22Rv1 (cell line): ENCODE measurements around the gene MYO9B.
"Not testable (repeated sequence)": the region's sequence is repeated elsewhere in the genome, so short reads cannot be mapped to it uniquely, and the experiment has no call there.

Experiments used
- H3K27ac ChIP-seq: fragments of 450-650 bp; 2 replicates; pipeline ENCODE4 v1.5.1; 2017
- ZFX ChIP-seq: fragments of 450-650 bp; IDR thresholded peaks from 2 replicates; pipeline ENCODE4 v1.6.1; 2017; ENCODE audit warnings: antibody characterized with exemption, borderline replicate concordance
- TF ChIP-seq, protein P1 (sequence below): fragments of 450-650 bp; IDR thresholded peaks from 2 replicates; pipeline ENCODE4 v1.5.1; 2017; ENCODE audit warnings: mild to moderate bottlenecking

The MYO9B gene

GRCh38 chr19:17103177-17103576, 27.6 kb downstream of the MYO9B start:
- no peak overlapping the region for H3K27ac ChIP-seq
- no peak for TF ChIP-seq ZFX
- TF ChIP-seq, protein P1, sequence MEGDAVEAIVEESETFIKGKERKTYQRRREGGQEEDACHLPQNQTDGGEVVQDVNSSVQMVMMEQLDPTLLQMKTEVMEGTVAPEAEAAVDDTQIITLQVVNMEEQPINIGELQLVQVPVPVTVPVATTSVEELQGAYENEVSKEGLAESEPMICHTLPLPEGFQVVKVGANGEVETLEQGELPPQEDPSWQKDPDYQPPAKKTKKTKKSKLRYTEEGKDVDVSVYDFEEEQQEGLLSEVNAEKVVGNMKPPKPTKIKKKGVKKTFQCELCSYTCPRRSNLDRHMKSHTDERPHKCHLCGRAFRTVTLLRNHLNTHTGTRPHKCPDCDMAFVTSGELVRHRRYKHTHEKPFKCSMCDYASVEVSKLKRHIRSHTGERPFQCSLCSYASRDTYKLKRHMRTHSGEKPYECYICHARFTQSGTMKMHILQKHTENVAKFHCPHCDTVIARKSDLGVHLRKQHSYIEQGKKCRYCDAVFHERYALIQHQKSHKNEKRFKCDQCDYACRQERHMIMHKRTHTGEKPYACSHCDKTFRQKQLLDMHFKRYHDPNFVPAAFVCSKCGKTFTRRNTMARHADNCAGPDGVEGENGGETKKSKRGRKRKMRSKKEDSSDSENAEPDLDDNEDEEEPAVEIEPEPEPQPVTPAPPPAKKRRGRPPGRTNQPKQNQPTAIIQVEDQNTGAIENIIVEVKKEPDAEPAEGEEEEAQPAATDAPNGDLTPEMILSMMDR, result peak; percentile 66

DNA sequence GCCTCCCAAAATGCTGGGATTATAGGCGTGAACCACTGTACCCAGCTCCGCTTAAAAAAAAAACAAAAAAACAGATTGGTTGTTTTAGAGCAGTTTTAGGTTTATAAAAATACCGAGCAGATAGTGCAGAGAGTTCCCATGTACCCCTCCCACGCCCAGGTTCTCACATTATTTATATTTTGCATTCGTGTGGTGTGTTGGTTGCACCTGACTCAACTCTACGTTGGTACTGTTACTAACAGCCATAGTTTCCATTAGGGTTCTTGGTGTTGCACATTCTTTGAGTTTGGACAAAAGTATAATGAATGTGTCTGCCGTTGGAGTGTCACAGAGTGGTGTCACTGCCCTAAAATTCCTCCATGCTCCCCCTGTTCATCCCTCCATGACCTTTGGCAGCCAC, 29.1 kb downstream of the MYO9B start:
- H3K27ac ChIP-seq, result no peak overlapping the region
- no peak for TF ChIP-seq ZFX

- no peak overlapping the region for H3K27ac ChIP-seq
- no peak for TF ChIP-seq ZFX
- TF ChIP-seq, protein P1, result no peak
Observed at GRCh38 chr19:17105556-17105955, 30.0 kb downstream of the MYO9B start.

- not testable (repeated sequence) for H3K27ac ChIP-seq
Observed at GRCh38 chr19:17106964-17107363, 31.4 kb downstream of the MYO9B start.

- TF ChIP-seq, protein P1, result no peak
- no peak for TF ChIP-seq ZFX
- H3K27ac ChIP-seq, result no peak overlapping the region
Observed at GRCh38 chr19:17107546-17108452, 32.2 kb downstream of the MYO9B start.

DNA sequence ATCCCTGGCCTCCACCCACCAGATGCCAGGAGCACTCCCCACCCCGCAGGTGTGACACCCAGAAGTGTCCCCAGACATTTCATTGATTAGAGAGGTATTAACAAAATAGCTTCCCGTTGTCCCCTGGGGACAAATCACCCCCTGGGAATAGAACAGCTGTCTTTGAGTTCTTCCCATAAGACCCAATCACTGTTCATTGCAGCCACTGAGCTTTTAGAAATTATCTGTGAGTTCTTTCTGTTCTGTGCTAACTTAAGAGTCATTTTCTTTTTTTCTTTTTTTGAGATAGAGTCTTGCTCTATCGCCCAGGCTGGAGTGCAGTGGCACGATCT, 32.8 kb downstream of the MYO9B start:
- no peak overlapping the region for H3K27ac ChIP-seq
- no peak for TF ChIP-seq ZFX
- TF ChIP-seq, protein P1, result no peak

- no peak for TF ChIP-seq ZFX
- TF ChIP-seq, protein P1, result no peak
- no peak overlapping the region for H3K27ac ChIP-seq
Observed at GRCh38 chr19:17109300-17109699, 33.7 kb downstream of the MYO9B start.

- no peak for TF ChIP-seq ZFX
- TF ChIP-seq, protein P1, result no peak
- H3K27ac ChIP-seq, result no peak overlapping the region
Observed at GRCh38 chr19:17109962-17110598, 34.5 kb downstream of the MYO9B start.
